ENCODE data around the gene MATN1. TPM values are rescaled to one million over a fixed set of nuclear protein-coding genes. Genes with fewer than 3 reads are reported as not detected.

MATN1 gene
- total and polyA plus RNA-seq, 4 donors: 0.19 TPM; not detected in 3

DNA sequence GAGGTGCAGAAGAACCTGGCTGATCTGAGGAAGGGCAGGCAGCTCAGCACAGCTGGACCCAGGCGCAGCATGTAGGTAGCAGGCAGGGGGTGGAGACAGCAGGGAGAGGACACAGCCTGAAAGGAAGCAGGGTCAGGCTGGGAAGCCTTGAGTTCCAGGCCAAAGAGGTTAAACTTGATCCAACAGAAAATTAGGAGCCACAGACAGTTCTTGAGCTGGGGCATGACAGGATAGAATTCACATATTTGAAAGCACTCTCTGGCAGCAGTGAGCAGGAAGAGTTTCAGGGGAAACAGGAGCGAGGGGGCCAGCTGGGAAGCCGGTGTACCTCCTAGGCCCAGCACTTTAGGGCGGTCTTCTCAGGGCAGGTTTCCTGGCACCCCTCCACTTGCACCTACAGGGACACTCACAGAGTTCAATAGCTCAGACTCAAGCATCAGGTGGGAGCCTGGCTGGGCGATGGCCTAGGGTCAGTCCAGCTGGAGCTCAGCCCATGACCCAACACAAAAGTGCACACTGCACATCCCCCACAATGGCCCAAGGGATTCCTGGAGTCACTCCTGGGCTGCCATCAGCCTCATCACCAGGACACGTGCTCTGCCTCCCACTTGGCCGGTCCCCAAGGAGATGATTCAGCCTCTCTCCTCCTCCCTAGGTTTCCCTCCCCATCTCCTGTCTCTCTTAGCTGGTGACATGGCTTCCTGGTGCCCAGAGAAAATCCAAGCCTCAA, 22.7 kb downstream of the MATN1 start:
- Histone ChIP-seq H3K27ac (ENCODE audit: low read depth in 1 of 2, low read length in 2 of 2) (no peak overlapping the region), H3K9me3 (ENCODE audit: control insufficient read depth in 4 of 4, low read length in 3 of 4) (no peaks in the 10 kb centered on the region), H3K27me3 (ENCODE audit: control insufficient read depth in 4 of 4, insufficient read depth in 4 of 4, low read length in 3 of 4) (no peaks in the 10 kb centered on the region), H3K4me3 (ENCODE audit: low read depth in 1 of 3, low read length in 3 of 3) (no peak overlapping the region), H3K4me1 (ENCODE audit: control insufficient read depth in 4 of 4, insufficient read depth in 4 of 4, low read length in 3 of 4) (no peaks in the 10 kb centered on the region), H3K9ac (ENCODE audit: low read depth in 1 of 2, low read length in 2 of 2) (no peak overlapping the region), H3K36me3 (ENCODE audit: control insufficient read depth in 4 of 4, insufficient read depth in 3 of 4, low read depth in 1 of 4, low read length in 3 of 4) (no peaks in the 10 kb centered on the region)
- DNase-seq (ENCODE audit: low spot score): no peak
- 74% methylated on average over 7 of the region's 7 CpGs for WGBS
- TF ChIP-seq FOXA2 (IDR thresholded peaks at IDR 0.05) (no peak), YY1 (IDR thresholded peaks at IDR 0.05) (no peak), JUND (IDR thresholded peaks at IDR 0.05) (no peak), RXRA (IDR thresholded peaks at IDR 0.05) (no peak), EGR1 (IDR thresholded peaks at IDR 0.05; ENCODE audit: low read depth in 2 of 2) (no peak)
- TF ChIP-seq, protein P1, sequence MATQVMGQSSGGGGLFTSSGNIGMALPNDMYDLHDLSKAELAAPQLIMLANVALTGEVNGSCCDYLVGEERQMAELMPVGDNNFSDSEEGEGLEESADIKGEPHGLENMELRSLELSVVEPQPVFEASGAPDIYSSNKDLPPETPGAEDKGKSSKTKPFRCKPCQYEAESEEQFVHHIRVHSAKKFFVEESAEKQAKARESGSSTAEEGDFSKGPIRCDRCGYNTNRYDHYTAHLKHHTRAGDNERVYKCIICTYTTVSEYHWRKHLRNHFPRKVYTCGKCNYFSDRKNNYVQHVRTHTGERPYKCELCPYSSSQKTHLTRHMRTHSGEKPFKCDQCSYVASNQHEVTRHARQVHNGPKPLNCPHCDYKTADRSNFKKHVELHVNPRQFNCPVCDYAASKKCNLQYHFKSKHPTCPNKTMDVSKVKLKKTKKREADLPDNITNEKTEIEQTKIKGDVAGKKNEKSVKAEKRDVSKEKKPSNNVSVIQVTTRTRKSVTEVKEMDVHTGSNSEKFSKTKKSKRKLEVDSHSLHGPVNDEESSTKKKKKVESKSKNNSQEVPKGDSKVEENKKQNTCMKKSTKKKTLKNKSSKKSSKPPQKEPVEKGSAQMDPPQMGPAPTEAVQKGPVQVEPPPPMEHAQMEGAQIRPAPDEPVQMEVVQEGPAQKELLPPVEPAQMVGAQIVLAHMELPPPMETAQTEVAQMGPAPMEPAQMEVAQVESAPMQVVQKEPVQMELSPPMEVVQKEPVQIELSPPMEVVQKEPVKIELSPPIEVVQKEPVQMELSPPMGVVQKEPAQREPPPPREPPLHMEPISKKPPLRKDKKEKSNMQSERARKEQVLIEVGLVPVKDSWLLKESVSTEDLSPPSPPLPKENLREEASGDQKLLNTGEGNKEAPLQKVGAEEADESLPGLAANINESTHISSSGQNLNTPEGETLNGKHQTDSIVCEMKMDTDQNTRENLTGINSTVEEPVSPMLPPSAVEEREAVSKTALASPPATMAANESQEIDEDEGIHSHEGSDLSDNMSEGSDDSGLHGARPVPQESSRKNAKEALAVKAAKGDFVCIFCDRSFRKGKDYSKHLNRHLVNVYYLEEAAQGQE (IDR thresholded peaks at IDR 0.05): no peak
- TF ChIP-seq, protein P2, sequence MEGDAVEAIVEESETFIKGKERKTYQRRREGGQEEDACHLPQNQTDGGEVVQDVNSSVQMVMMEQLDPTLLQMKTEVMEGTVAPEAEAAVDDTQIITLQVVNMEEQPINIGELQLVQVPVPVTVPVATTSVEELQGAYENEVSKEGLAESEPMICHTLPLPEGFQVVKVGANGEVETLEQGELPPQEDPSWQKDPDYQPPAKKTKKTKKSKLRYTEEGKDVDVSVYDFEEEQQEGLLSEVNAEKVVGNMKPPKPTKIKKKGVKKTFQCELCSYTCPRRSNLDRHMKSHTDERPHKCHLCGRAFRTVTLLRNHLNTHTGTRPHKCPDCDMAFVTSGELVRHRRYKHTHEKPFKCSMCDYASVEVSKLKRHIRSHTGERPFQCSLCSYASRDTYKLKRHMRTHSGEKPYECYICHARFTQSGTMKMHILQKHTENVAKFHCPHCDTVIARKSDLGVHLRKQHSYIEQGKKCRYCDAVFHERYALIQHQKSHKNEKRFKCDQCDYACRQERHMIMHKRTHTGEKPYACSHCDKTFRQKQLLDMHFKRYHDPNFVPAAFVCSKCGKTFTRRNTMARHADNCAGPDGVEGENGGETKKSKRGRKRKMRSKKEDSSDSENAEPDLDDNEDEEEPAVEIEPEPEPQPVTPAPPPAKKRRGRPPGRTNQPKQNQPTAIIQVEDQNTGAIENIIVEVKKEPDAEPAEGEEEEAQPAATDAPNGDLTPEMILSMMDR (IDR thresholded peaks at IDR 0.05; ENCODE audit: low read depth, low read length, missing input control): no peak
- TF ChIP-seq, protein P3, sequence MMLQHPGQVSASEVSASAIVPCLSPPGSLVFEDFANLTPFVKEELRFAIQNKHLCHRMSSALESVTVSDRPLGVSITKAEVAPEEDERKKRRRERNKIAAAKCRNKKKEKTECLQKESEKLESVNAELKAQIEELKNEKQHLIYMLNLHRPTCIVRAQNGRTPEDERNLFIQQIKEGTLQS (IDR thresholded peaks at IDR 0.05): no peak

DNA sequence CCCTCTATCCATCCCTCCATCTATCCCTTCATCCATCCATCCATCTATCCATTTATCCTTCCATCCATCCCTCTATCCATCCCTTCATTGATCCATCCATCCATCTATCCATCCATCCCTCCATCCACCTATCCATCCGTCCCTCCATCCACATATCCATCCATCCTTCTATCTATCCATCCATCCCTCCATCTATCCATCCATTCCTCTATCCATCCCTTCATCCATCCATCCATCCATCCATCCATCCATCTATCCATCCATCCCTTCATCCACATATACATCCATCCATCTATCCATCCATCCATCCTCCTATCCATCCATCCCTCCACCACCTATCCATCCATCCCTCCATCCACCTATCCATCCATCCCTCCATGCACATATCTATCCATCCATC, 23.6 kb downstream of the MATN1 start:
- 58% methylated on average over 1 of the region's 1 CpG for WGBS
- no peaks in the 10 kb centered on the region for H3K4me1 ChIP-seq (ENCODE audit: control insufficient read depth in 4 of 4, insufficient read depth in 4 of 4, low read length in 3 of 4)
- no peak for DNase-seq (ENCODE audit: low spot score)
- no peaks in the 10 kb centered on the region for H3K9me3 ChIP-seq (ENCODE audit: control insufficient read depth in 4 of 4, low read length in 3 of 4)
- H3K36me3 ChIP-seq (ENCODE audit: control insufficient read depth in 4 of 4, insufficient read depth in 3 of 4, low read depth in 1 of 4, low read length in 3 of 4): no peaks in the 10 kb centered on the region
- no peak overlapping the region for H3K9ac ChIP-seq (ENCODE audit: low read depth in 1 of 2, low read length in 2 of 2)
- H3K27me3 ChIP-seq (ENCODE audit: control insufficient read depth in 4 of 4, insufficient read depth in 4 of 4, low read length in 3 of 4): no peaks in the 10 kb centered on the region
- TF ChIP-seq FOXA1 (IDR thresholded peaks at IDR 0.05): no peak
- TF ChIP-seq, protein P1 (IDR thresholded peaks at IDR 0.05): no peak
- no peak for TF ChIP-seq RAD21 (IDR thresholded peaks at IDR 0.05)
- no peak for TF ChIP-seq NR2F2 (IDR thresholded peaks at IDR 0.05)
- TF ChIP-seq YY1 (IDR thresholded peaks at IDR 0.05): no peak
- no peak for TF ChIP-seq HNF4G (IDR thresholded peaks at IDR 0.05)
- H3K4me3 ChIP-seq (ENCODE audit: low read depth in 1 of 3, low read length in 3 of 3): no peak overlapping the region
- H3K27ac ChIP-seq (ENCODE audit: low read depth in 1 of 2, low read length in 2 of 2): no peak overlapping the region
